Testis (tissue), 2 donors: ENCODE measurements around the gene ING1.

Experiments used
- CTCF ChIP-seq, 3 experiments: fragments of 450-650 bp in 2 of 3; fragments of 200-600 bp in 1 of 3; sonication (generic) in 1 of 3; IDR thresholded peaks; one replicate each; pipeline ENCODE4 v1.5.1; 2016 to 2019; ENCODE audit warnings: antibody characterized with exemption in 3 of 3, mild to moderate bottlenecking in 2 of 3, moderate library complexity in 1 of 3
- POLR2A ChIP-seq: fragments of 450-650 bp; IDR thresholded peaks from one replicate; pipeline ENCODE4 v1.6.1; 2017; ENCODE audit warnings: antibody characterized with exemption, mild to moderate bottlenecking, moderate library complexity

- TF ChIP-seq CTCF (IDR thresholded peaks at IDR 0.05) (no peak), POLR2A (no peak)
Observed at GRCh38 chr13:110664041-110664440, 49.5 kb upstream of the ING1 start.
